ENCODE measurements around the gene USP36. TPM values are rescaled to one million over a fixed set of nuclear protein-coding genes. Genes with fewer than 3 reads are reported as not detected.

Gene USP36
- total RNA-seq, 2 donors from 2014 or later: 57.1 to 62.5 TPM

DNA sequence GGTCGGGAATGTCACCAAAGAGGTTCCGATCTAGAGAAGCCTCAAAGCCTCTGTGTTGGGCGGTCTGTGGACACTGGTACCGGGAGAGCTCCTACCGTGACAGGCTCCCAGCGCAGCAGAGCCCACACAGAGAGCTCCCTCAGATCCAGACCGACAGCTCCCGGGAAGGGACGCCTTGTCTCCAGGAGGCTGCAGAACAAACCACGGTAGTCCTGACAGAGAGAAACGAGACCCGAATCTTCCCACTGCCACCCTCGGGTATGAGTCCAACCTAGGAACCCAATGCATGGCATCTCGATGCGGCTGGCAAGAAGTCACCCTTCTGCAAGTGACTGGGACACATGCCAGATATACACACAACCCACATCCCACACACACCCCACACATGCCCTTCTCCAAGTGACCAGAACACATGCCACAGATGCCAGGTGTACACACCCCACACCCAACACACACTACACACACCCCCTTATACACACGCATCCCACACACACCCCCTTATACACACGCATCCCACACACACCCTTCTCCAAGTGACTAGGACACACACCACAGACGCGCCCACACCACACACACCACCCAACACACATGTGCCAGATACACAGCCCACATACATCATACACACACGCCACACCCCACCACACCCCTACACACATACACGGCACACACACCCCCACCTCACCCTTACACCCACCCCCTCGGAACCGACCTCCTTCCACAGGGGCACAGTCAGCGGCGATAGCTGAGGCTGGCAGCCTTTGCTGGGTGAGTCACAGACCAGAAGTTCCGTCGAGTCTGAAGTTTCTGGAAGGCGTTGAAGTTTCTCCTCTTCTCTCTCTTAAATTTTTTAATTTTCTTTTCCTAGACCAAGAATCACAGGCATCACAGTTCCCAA is 42.7 kb downstream of the USP36 start:
- H3K4me3 Mint-ChIP-seq: no peak overlapping the region

GRCh38 chr17:78797213-78797612 is 43.4 kb downstream of the USP36 start:
- TF ChIP-seq CTCF (conservative IDR thresholded peaks at IDR 0.05): no peak
- Histone ChIP-seq H3K27ac (ENCODE audit: low read depth, low read length) (no peak overlapping the region), H3K4me3 (ENCODE audit: low read length) (no peak overlapping the region), H3K4me1 (ENCODE audit: control insufficient read depth, insufficient read depth, low read length) (no peaks in the 10 kb centered on the region), H3K36me3 (ENCODE audit: control insufficient read depth, insufficient read depth, low read length) (peaks cover 45% of the 10 kb centered on the region), H3K9ac (ENCODE audit: extremely low read depth, low read length, poor library complexity, severe bottlenecking) (no peak overlapping the region), H3K9me3 (ENCODE audit: control insufficient read depth, low read length) (no peaks in the 10 kb centered on the region), H3K27me3 (ENCODE audit: control insufficient read depth, insufficient read depth, low read length, poor library complexity, severe bottlenecking) (no peaks in the 10 kb centered on the region)
- H3K27ac Mint-ChIP-seq: no peak overlapping the region
- no peaks in the 10 kb centered on the region for H3K27me3 Mint-ChIP-seq (ENCODE audit: insufficient read depth)
- 90 to 96% methylated on average over 7 to 11 of the region's 11 CpGs for WGBS, 2 experiments (ENCODE audit: insufficient coverage in 1 of 2, insufficient read length in 1 of 2)
- H3K4me3 Mint-ChIP-seq: no peak overlapping the region
- H3K9me3 Mint-ChIP-seq: no peaks in the 10 kb centered on the region
- no peaks in the 10 kb centered on the region for H3K4me1 Mint-ChIP-seq
- no peak for DNase-seq
- peaks cover 74% of the 10 kb centered on the region for H3K36me3 Mint-ChIP-seq (ENCODE audit: low read depth)

More for the DNA sequence above, 42.7 kb downstream of the USP36 start:
- H3K4me3 ChIP-seq (ENCODE audit: low read length): no peak overlapping the region
- WGBS, 2 experiments (ENCODE audit: insufficient coverage in 1 of 2, insufficient read length in 1 of 2): 89 to 93% methylated on average over 14 to 28 of the region's 28 CpGs
- no peak overlapping the region for H3K9ac ChIP-seq (ENCODE audit: extremely low read depth, low read length, poor library complexity, severe bottlenecking)
- Mint-ChIP-seq H3K4me1 (no peaks in the 10 kb centered on the region), H3K27ac (no peak overlapping the region), H3K36me3 (ENCODE audit: low read depth) (peaks cover 81% of the 10 kb centered on the region), H3K9me3 (no peaks in the 10 kb centered on the region), H3K27me3 (ENCODE audit: insufficient read depth) (no peaks in the 10 kb centered on the region)
- no peaks in the 10 kb centered on the region for H3K4me1 ChIP-seq (ENCODE audit: control insufficient read depth, insufficient read depth, low read length)
- peaks cover 52% of the 10 kb centered on the region for H3K36me3 ChIP-seq (ENCODE audit: control insufficient read depth, insufficient read depth, low read length)
- no peak overlapping the region for H3K27ac ChIP-seq (ENCODE audit: low read depth, low read length)
- H3K27me3 ChIP-seq (ENCODE audit: control insufficient read depth, insufficient read depth, low read length, poor library complexity, severe bottlenecking): no peaks in the 10 kb centered on the region
- no peak for TF ChIP-seq CTCF (conservative IDR thresholded peaks at IDR 0.05)
- H3K9me3 ChIP-seq (ENCODE audit: control insufficient read depth, low read length): no peaks in the 10 kb centered on the region
- DNase-seq: no peak

GRCh38 chr17:78796517-78796900 is 44.1 kb downstream of the USP36 start:
- Histone ChIP-seq H3K36me3 (ENCODE audit: control insufficient read depth, insufficient read depth, low read length) (peaks cover 45% of the 10 kb centered on the region), H3K27ac (ENCODE audit: low read depth, low read length) (no peak overlapping the region), H3K9ac (ENCODE audit: extremely low read depth, low read length, poor library complexity, severe bottlenecking) (no peak overlapping the region), H3K27me3 (ENCODE audit: control insufficient read depth, insufficient read depth, low read length, poor library complexity, severe bottlenecking) (no peaks in the 10 kb centered on the region), H3K9me3 (ENCODE audit: control insufficient read depth, low read length) (no peaks in the 10 kb centered on the region), H3K4me3 (ENCODE audit: low read length) (no peak overlapping the region), H3K4me1 (ENCODE audit: control insufficient read depth, insufficient read depth, low read length) (no peaks in the 10 kb centered on the region)
- Mint-ChIP-seq H3K27me3 (ENCODE audit: insufficient read depth) (no peaks in the 10 kb centered on the region), H3K36me3 (ENCODE audit: low read depth) (peaks cover 74% of the 10 kb centered on the region), H3K27ac (no peak overlapping the region), H3K4me1 (no peaks in the 10 kb centered on the region), H3K9me3 (no peaks in the 10 kb centered on the region), H3K4me3 (no peak overlapping the region)
- 94% methylated on average over 11 of the region's 11 CpGs; no CpG with 5 or more reads in 1 of the 2 experiments for WGBS, 2 experiments (ENCODE audit: insufficient coverage in 1 of 2, insufficient read length in 1 of 2)
- TF ChIP-seq CTCF (conservative IDR thresholded peaks at IDR 0.05): no peak
- no peak for DNase-seq
